Prostate gland (tissue), 2 donors: ENCODE results near the gene PPP6C.

Source experiments
- CTCF ChIP-seq, 4 experiments: fragments of 200-600 bp in 2 of 4; fragments of 450-650 bp in 2 of 4; sonication (generic) in 2 of 4; IDR thresholded peaks; 1 replicate in 3 of 4; 2 replicates in 1 of 4; pipeline ENCODE4 v1.5.1; 2016 to 2019; ENCODE audit warnings: antibody characterized with exemption in 4 of 4, mild to moderate bottlenecking in 2 of 4, moderate library complexity in 2 of 4
- POLR2AphosphoS5 ChIP-seq: sonication (generic); formaldehyde crosslinking; IDR thresholded peaks from one replicate; pipeline ENCODE4 v1.6.1; 2017; ENCODE audit warnings: antibody characterized with exemption

GRCh38 chr9:125153712-125154367, 35.8 kb downstream of the PPP6C start:
- no peak for TF ChIP-seq POLR2AphosphoS5
- no peak for TF ChIP-seq CTCF (IDR thresholded peaks at IDR 0.05)
